Ascending aorta (tissue), 2 donors: ENCODE measurements around the gene CRABP2. TPM values are rescaled to one million over a fixed set of nuclear protein-coding genes. Genes with fewer than 3 reads are reported as not detected.

ENCODE experiments used
- DNase-seq, 2 donors: peaks; one replicate each; pipeline ENCODE4 v3.0.0-alpha.2; 2019; ENCODE audit warnings: low spot score in 2 of 2
- H3K27ac ChIP-seq, 2 donors: fragments of 200-600 bp; sonication (generic); one replicate each; pipeline ENCODE4 v1.5.1; 2016 to 2017; ENCODE audit warnings: mild to moderate bottlenecking in 1 of 2
- H3K27me3 ChIP-seq: fragments of 200-600 bp; sonication (generic); one replicate; pipeline ENCODE4 v1.5.1; 2017
- H3K36me3 ChIP-seq, 2 donors: fragments of 200-600 bp; sonication (generic); one replicate each; pipeline ENCODE4 v1.5.1; 2016
- H3K4me1 ChIP-seq, 2 donors: fragments of 200-600 bp; sonication (generic); one replicate each; pipeline ENCODE4 v1.5.1; 2016 to 2017; ENCODE audit warnings: mild to moderate bottlenecking in 1 of 2
- H3K4me3 ChIP-seq, 2 donors: fragments of 200-600 bp; sonication (generic); one replicate each; pipeline ENCODE4 v1.5.1; 2016 to 2017; ENCODE audit warnings: mild to moderate bottlenecking in 1 of 2
- H3K9me3 ChIP-seq, 2 donors: fragments of 200-600 bp; sonication (generic); one replicate each; pipeline ENCODE4 v1.5.1; 2016
- CTCF ChIP-seq, 3 experiments: fragments of 200-600 bp in 2 of 3; fragments of 450-650 bp in 1 of 3; sonication (generic) in 2 of 3; IDR thresholded peaks; one replicate each; pipeline ENCODE4 v1.5.1; 2016 to 2019; ENCODE audit warnings: antibody characterized with exemption in 3 of 3, mild to moderate bottlenecking in 1 of 3, moderate library complexity in 1 of 3
- intact Hi-C: fragments of 100-400 bp; cut with DNase I; formaldehyde crosslinking; loops from one replicate; pipeline ENCODE4 v1.15.1; 2023
- total RNA-seq: library from RNA; depleted of rRNA; stranded (reverse); fragments of >200 nt; gene quantifications from one replicate; pipeline ENCODE4 v1.1.0, GENCODE V29; 2016

The CRABP2 gene
- total RNA-seq, 1 donor from 2014 or later: not detected

- peak overlapping the region in 1 of 2 donors; percentile 24 for H3K4me3 ChIP-seq
- no peak for DNase-seq
- H3K4me1 ChIP-seq: peaks cover 43 to 72% of the 10 kb centered on the region in 2 donors
- H3K27me3 ChIP-seq: no peaks in the 10 kb centered on the region
- TF ChIP-seq CTCF (IDR thresholded peaks at IDR 0.05): no peak
- H3K36me3 ChIP-seq: no peaks in the 10 kb centered on the region
- H3K27ac ChIP-seq: peak overlapping the region; percentile 88 to 90
- H3K9me3 ChIP-seq: no peaks in the 10 kb centered on the region
- intact Hi-C loops: loop anchor here (5.0 kb wide), 1 partner anchor 162 kb away; the partner anchor contains the start of gene MEF2D
Observed at GRCh38 chr1:156664046-156664766, 41.2 kb downstream of the CRABP2 start.

GRCh38 chr1:156663178-156663577 is 42.2 kb downstream of the CRABP2 start:
- H3K27ac ChIP-seq: peak overlapping the region; percentile 88 to 90
- H3K27me3 ChIP-seq: no peaks in the 10 kb centered on the region
- TF ChIP-seq CTCF (IDR thresholded peaks at IDR 0.05): no peak
- peaks cover 45 to 73% of the 10 kb centered on the region in 2 donors for H3K4me1 ChIP-seq
- peak; percentile 53 to 92 for DNase-seq
- no peaks in the 10 kb centered on the region for H3K36me3 ChIP-seq
- no peak overlapping the region for H3K4me3 ChIP-seq
- no peaks in the 10 kb centered on the region for H3K9me3 ChIP-seq
- intact Hi-C loops: loop anchor here (5.0 kb wide), 1 partner anchor 161 kb away; the partner anchor contains the start of gene MEF2D

- DNase-seq: no peak
- H3K27me3 ChIP-seq: no peaks in the 10 kb centered on the region
- peaks cover 45 to 72% of the 10 kb centered on the region in 2 donors for H3K4me1 ChIP-seq
- no peaks in the 10 kb centered on the region for H3K9me3 ChIP-seq
- H3K27ac ChIP-seq: peak overlapping the region; percentile 88 to 90
- H3K4me3 ChIP-seq: no peak overlapping the region
- H3K36me3 ChIP-seq: no peaks in the 10 kb centered on the region
- TF ChIP-seq CTCF (IDR thresholded peaks at IDR 0.05): no peak
- intact Hi-C loops: loop anchor here (5.0 kb wide), 1 partner anchor 160 kb away; the partner anchor contains the start of gene MEF2D
Observed at GRCh38 chr1:156662800-156663055, 42.7 kb downstream of the CRABP2 start.

- intact Hi-C loops: loop anchor here (5.0 kb wide), 1 partner anchor 160 kb away; the partner anchor contains the start of gene MEF2D
- H3K4me1 ChIP-seq: peaks cover 47 to 70% of the 10 kb centered on the region in 2 donors
Observed at GRCh38 chr1:156662005-156662799, 43.2 kb downstream of the CRABP2 start.

GRCh38 chr1:156660752-156661112 is 44.7 kb downstream of the CRABP2 start:
- peak overlapping the region; percentile 14 to 15 for H3K4me3 ChIP-seq
- H3K27me3 ChIP-seq: no peaks in the 10 kb centered on the region
- H3K4me1 ChIP-seq: peaks cover 53 to 72% of the 10 kb centered on the region in 2 donors
- intact Hi-C loops: loop anchor here (1.0 to 5.0 kb wide), 4 partner anchors 18 to 158 kb away; partner anchors contain the start of genes CRABP2 and MEF2D
- H3K27ac ChIP-seq: peak overlapping the region; percentile 88 to 90
- H3K36me3 ChIP-seq: no peaks in the 10 kb centered on the region
- no peak for TF ChIP-seq CTCF (IDR thresholded peaks at IDR 0.05)
- no peak for DNase-seq
- no peaks in the 10 kb centered on the region for H3K9me3 ChIP-seq

More at GRCh38 chr1:156662005-156662799, 43.2 kb downstream of the CRABP2 start:
- no peaks in the 10 kb centered on the region for H3K9me3 ChIP-seq
- TF ChIP-seq CTCF (IDR thresholded peaks at IDR 0.05): no peak
- no peaks in the 10 kb centered on the region for H3K27me3 ChIP-seq
- DNase-seq: no peak
- peak overlapping the region; percentile 88 to 90 for H3K27ac ChIP-seq
- H3K36me3 ChIP-seq: no peaks in the 10 kb centered on the region
- H3K4me3 ChIP-seq: no peak overlapping the region
